Subcutaneous adipose tissue (tissue), 4 donors: ENCODE measurements around the gene RPL27A. TPM values are rescaled to one million over a fixed set of nuclear protein-coding genes. Genes with fewer than 3 reads are reported as not detected.

Experiments
- total RNA-seq, 4 donors: library from RNA; depleted of rRNA; stranded (reverse); fragments of >200 nt; gene quantifications; one replicate each; pipeline ENCODE4 v1.1.0, GENCODE V29; 2016
- TF ChIP-seq, protein P1 (sequence below): fragments of 450-650 bp; IDR thresholded peaks from one replicate; pipeline ENCODE4 v1.5.1; 2016; ENCODE audit warnings: low read depth, mild to moderate bottlenecking, control low read depth, antibody characterized with exemption, moderate library complexity

Gene RPL27A
- 1,000 to 10,000 TPM in 3 of 4 donors, 100 to 1,000 TPM in 1; 925 to 1,376 (median 1,058) TPM for total RNA-seq

- TF ChIP-seq, protein P1, sequence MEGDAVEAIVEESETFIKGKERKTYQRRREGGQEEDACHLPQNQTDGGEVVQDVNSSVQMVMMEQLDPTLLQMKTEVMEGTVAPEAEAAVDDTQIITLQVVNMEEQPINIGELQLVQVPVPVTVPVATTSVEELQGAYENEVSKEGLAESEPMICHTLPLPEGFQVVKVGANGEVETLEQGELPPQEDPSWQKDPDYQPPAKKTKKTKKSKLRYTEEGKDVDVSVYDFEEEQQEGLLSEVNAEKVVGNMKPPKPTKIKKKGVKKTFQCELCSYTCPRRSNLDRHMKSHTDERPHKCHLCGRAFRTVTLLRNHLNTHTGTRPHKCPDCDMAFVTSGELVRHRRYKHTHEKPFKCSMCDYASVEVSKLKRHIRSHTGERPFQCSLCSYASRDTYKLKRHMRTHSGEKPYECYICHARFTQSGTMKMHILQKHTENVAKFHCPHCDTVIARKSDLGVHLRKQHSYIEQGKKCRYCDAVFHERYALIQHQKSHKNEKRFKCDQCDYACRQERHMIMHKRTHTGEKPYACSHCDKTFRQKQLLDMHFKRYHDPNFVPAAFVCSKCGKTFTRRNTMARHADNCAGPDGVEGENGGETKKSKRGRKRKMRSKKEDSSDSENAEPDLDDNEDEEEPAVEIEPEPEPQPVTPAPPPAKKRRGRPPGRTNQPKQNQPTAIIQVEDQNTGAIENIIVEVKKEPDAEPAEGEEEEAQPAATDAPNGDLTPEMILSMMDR = no peak
These were observed at the start of gene RPL27A, which contains the start of gene TRIM66 for GRCh38 chr11:8682303-8683114. Gene RPL27A, plus strand, starts transcription at chr11:8682792. Its CDS starts 22 bp downstream, at chr11:8682814. Gene TRIM66, minus strand, starts transcription at chr11:8682665. Its CDS starts 10,391 bp downstream, at chr11:8672274.

GRCh38 chr11:8634498-8634897, 48.1 kb upstream of the RPL27A start:
- TF ChIP-seq, protein P1 = no peak

DNA sequence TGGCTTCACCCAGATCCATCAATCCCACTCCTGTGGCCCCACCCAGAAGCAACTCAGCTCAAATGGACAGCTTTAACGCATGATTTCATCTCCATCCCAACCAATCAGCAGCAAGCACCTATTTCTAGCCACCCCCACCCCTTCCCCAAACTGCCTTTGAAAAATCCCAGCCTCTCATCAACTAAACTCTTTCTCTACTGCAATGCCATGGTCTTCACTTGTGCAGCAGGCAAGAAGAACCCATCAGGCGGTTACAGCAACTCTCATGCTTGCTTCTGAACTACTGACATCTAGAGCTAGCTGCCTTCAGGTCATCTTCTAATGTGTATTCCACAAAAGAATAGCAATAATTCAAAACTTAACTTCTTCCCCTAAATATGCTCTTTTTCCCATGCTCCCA, 46.5 kb upstream of the RPL27A start:
- TF ChIP-seq, protein P1 = no peak

DNA sequence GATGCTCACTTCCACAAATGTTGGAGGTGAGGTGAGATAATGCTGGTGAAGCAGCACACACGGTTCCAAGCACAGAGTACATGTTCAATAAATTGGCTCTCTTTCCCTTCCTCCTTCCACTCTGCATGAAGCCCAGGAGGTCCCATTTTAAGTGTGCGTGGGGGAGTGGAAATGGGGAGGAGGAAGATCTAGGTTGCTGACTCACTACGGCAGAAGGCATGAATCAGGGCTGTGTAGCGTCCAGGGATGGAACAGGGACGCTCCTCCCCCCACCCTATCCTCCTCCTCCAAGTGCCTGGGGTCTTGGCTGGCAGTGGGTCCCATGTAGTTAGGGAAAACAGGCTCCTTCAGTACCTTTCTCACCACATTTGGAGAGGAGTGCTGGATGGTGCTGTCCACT, 44.3 kb upstream of the RPL27A start:
- TF ChIP-seq, protein P1 = no peak

DNA sequence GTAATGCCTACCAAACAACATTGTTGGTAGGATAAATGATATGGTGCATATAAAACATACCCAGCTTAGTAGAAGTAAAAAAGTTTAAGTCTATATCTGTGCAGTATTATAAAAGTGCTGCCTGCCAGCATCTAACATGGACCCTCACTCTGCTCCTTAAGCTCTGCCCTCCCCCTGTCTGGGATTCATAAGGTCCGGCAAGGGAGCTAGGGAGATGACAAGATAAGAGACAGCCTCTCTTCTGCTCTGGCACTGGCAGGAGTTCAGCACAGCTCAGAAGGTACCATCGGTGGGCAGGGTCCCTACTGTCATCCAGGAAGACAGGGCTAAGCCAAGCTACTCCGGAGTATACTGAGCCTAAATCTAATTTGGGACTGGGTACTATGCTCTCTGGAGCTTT, 42.9 kb upstream of the RPL27A start:
- TF ChIP-seq, protein P1 = no peak

DNA sequence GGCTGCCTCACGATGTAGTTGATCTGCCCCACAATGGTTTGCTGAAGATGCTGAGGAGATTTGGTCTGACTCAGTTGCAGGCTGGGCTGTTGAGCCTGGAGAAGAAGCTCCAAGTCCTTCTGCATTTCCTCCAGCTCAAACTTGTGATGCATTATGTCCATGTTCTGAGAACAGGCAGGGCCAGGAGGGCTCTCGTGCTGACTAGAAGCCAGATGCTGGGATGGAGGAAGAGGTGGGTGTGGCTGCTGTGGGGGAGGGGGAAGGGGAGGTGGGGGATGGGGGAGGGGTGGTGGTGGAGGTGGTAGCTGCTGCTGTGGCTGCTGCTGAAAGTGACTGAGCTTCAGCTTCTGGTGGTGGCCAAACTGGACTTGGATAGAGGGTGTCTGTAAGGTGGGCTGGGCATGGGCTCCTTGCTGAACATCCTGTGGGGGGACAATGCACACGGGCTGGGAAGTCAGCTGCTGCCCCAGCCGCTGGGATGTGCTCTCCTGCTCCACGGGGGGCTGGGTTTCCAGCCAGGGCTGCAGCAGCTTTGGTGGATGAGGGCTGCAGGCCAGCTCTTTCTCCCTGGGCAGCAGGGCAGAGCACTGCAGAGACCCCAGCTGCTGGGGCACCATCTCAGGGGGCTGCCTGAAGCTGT, 42.2 kb upstream of the RPL27A start:
- TF ChIP-seq, protein P1 = no peak

DNA sequence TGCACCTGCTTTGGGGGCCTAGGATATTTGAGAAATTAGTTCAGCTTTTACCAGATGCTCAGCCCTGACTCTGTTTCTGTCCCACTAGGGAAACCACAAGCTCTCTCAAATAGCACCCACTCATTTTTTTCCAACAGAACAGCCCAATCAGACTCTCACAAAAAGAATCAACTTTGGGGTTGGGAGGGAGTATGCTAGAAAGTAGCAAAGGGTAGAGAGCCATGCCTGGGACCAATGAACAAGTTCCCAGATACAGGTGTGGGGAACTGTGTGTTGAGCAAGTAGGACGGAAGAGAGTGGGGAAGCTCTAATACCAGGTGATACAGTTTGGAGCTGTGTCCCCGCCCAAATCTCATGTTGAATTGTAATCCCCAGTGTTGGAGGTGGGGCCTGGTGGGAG, 41.3 kb upstream of the RPL27A start:
- TF ChIP-seq, protein P1 = no peak
